Loucy (cell line): ENCODE data around the gene SYT9.

Experiments
- CTCF ChIP-seq: fragments of 200-600 bp; sonication (generic); conservative IDR thresholded peaks from 2 replicates; pipeline ENCODE4 v1.5.1; 2014; ENCODE audit warnings: mild to moderate bottlenecking, antibody characterized with exemption, low read length
- EZH2phosphoT487 ChIP-seq: fragments of 200-600 bp; IDR thresholded peaks from 2 replicates; pipeline ENCODE4 v1.6.1; 2018; ENCODE audit warnings: antibody characterized with exemption, mild to moderate bottlenecking, moderate library complexity, borderline replicate concordance

GRCh38 chr11:7418061-7418460 is 166.4 kb downstream of the SYT9 start:
- TF ChIP-seq CTCF (no peak), EZH2phosphoT487 (no peak)
